GM18519 (cell line): ENCODE results near the gene FTL.

ENCODE experiments used
- ATAC-seq: cut with Tn5 transposase; IDR thresholded peaks from one replicate; pipeline ENCODE4 v1.9.1; 2021; ENCODE audit warnings: mild to moderate bottlenecking, moderate library complexity; ENCODE audit not compliant: unreplicated experiment, low FRiP score

FTL gene

GRCh38 chr19:48964205-48965039 lies 687 bp upstream of the FTL start:
- no peak for ATAC-seq

GRCh38 chr19:48965806-48966540 lies 864 bp downstream of the FTL start:
- peak; percentile 5 for ATAC-seq

GRCh38 chr19:48966541-48967345 lies 1.6 kb downstream of the FTL start:
- ATAC-seq, result no peak

GRCh38 chr19:48967346-48968178 lies 2.5 kb downstream of the FTL start:
- no peak for ATAC-seq

GRCh38 chr19:48968179-48968661 lies 3.1 kb downstream of the FTL start:
- ATAC-seq, result no peak

- ATAC-seq, result no peak
Observed at GRCh38 chr19:48968813-48969218, 3.7 kb downstream of the FTL start.

GRCh38 chr19:48969276-48970138 lies 4.4 kb downstream of the FTL start:
- no peak for ATAC-seq

- ATAC-seq, result no peak
Observed at GRCh38 chr19:48970139-48970766, 5.1 kb downstream of the FTL start.

GRCh38 chr19:48970923-48971395 lies 5.8 kb downstream of the FTL start:
- no peak for ATAC-seq

- no peak for ATAC-seq
Observed at GRCh38 chr19:48975947-48976847, 11.1 kb downstream of the FTL start.

GRCh38 chr19:48977061-48977460 lies 12.0 kb downstream of the FTL start:
- ATAC-seq, result no peak

- ATAC-seq, result no peak
Observed at GRCh38 chr19:48982280-48982679, 17.2 kb downstream of the FTL start.

- no peak for ATAC-seq
Observed at GRCh38 chr19:48985711-48986110, 20.6 kb downstream of the FTL start.

- no peak for ATAC-seq
Observed at GRCh38 chr19:48986211-48986610, 21.1 kb downstream of the FTL start.

- no peak for ATAC-seq
Observed at GRCh38 chr19:48987323-48987722, 22.2 kb downstream of the FTL start.

- ATAC-seq, result no peak
Observed at GRCh38 chr19:48988286-48988685, 23.2 kb downstream of the FTL start.

GRCh38 chr19:48988860-48989259 lies 23.8 kb downstream of the FTL start:
- no peak for ATAC-seq
